Posterior vena cava (tissue), 2 donors: ENCODE data around the gene PDIA5. TPM values are rescaled to one million over a fixed set of nuclear protein-coding genes. Genes with fewer than 3 reads are reported as not detected.

Experiments used
- DNase-seq: peaks from one replicate; pipeline ENCODE4 v3.0.0-alpha.2; 2020; ENCODE audit warnings: low spot score
- intact Hi-C, 2 donors: fragments of 100-400 bp; cut with DNase I; formaldehyde crosslinking; loops; one replicate each; pipeline versions ENCODE4 v1.14.1 to v1.14.2; 2022 to 2023
- total RNA-seq, 2 donors: library from RNA; stranded (reverse); fragmentation: NEBNext Ultra II Directional; extraction: Animal tissue kit (Norgen Biotek cat#: 25700); gene quantifications; one replicate each; pipeline ENCODE4 v1.2.1, GENCODE V29; 2021
- donor health status: DM: yes; HTN: yes; CAD: no.
- donor health status: DM: yes; HTN: yes; CAD: no.

The PDIA5 gene
- total RNA-seq, 2 donors from 2014 or later: 29.5 to 29.6 TPM

- DNase-seq: no peak
- intact Hi-C loops: no loop called here
These were observed 87.5 kb downstream of the PDIA5 start for GRCh38 chr3:123154020-123154985.

GRCh38 chr3:123155471-123156011 is 88.7 kb downstream of the PDIA5 start:
- intact Hi-C loops: no loop called here
- no peak for DNase-seq

GRCh38 chr3:123156276-123156995 is 89.6 kb downstream of the PDIA5 start:
- DNase-seq: no peak
- intact Hi-C loops: no loop called here

GRCh38 chr3:123157209-123157597 is 90.4 kb downstream of the PDIA5 start:
- intact Hi-C loops: no loop called here
- no peak for DNase-seq

GRCh38 chr3:123157598-123158287 is 90.9 kb downstream of the PDIA5 start:
- intact Hi-C loops: no loop called here
- no peak for DNase-seq

GRCh38 chr3:123158330-123158729 is 91.5 kb downstream of the PDIA5 start:
- no peak for DNase-seq
- intact Hi-C loops: no loop called here

GRCh38 chr3:123158899-123159390 is 92.1 kb downstream of the PDIA5 start:
- no peak for DNase-seq
- intact Hi-C loops: no loop called here

GRCh38 chr3:123159926-123160635 is 93.3 kb downstream of the PDIA5 start:
- intact Hi-C loops: no loop called here
- no peak for DNase-seq

GRCh38 chr3:123161167-123161566 is 94.3 kb downstream of the PDIA5 start:
- no peak for DNase-seq
- intact Hi-C loops: no loop called here

GRCh38 chr3:123163141-123163540 is 96.3 kb downstream of the PDIA5 start:
- no peak for DNase-seq
- intact Hi-C loops: no loop called here

- intact Hi-C loops: no loop called here
These were observed 98.3 kb downstream of the PDIA5 start for GRCh38 chr3:123165163-123165562.

GRCh38 chr3:123167686-123168085 is 100.9 kb downstream of the PDIA5 start:
- intact Hi-C loops: no loop called here
- DNase-seq: no peak

More at GRCh38 chr3:123165163-123165562, 98.3 kb downstream of the PDIA5 start:
- DNase-seq: no peak

- DNase-seq: no peak
- intact Hi-C loops: no loop called here
These were observed 101.3 kb downstream of the PDIA5 start for GRCh38 chr3:123168122-123168521.

- intact Hi-C loops: no loop called here
These were observed 101.8 kb downstream of the PDIA5 start for GRCh38 chr3:123168605-123169004.

GRCh38 chr3:123169492-123169929 is 102.7 kb downstream of the PDIA5 start:
- intact Hi-C loops: no loop called here
- no peak for DNase-seq

More at GRCh38 chr3:123168605-123169004, 101.8 kb downstream of the PDIA5 start:
- DNase-seq: no peak

GRCh38 chr3:123169930-123170329 is 103.1 kb downstream of the PDIA5 start:
- intact Hi-C loops: no loop called here
- DNase-seq: no peak

- intact Hi-C loops: no loop called here
- no peak for DNase-seq
These were observed 114.0 kb downstream of the PDIA5 start for GRCh38 chr3:123180791-123181190.

- DNase-seq: no peak
- intact Hi-C loops: no loop called here
These were observed 119.9 kb downstream of the PDIA5 start for GRCh38 chr3:123186695-123187094.

- intact Hi-C loops: no loop called here
- no peak for DNase-seq
These were observed 121.2 kb downstream of the PDIA5 start for GRCh38 chr3:123188058-123188457.
